ENCODE results near the gene NOX5.

The NOX5 gene

DNA sequence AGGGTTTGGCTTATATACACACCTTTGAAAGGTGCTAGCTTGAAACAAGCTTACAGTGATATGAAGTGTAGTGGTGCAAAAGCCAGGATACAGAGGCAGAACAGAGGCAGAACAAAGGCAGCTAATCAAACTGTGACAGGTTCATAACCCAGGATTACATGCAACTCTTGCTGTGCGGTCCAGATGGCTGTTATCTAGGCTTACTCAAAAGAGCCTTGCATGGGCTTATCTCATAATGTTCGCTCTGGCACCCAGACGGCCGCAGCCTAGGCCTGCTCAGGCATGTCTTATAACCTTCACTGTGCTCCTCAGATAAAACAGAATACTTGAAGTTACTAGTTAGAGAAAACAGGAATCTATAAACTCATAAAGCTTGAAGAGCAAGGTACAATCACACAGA lies 22.8 kb upstream of the NOX5 start:
- no peak for DNase-seq (ENCODE audit: low spot score)

DNA sequence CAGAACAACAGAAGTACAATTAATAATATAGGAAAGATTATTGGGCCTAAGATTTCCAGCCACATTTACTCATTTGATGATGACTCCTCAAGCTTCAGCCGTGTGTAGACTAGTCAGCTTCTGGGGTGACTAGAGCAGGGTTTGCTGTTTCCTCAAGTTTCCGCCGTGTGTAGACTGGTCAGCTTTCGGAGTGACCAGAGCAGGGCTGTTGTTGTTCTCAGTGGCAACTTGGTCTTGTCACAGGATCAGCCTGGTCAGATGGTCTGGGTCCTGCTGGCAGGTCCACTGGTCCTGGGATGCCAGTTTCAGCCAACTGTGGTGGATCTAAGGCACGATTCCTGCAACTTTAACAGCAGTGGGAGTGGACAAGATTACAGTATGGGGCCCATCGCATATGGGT lies 21.8 kb upstream of the NOX5 start:
- DNase-seq (ENCODE audit: low spot score): no peak

DNA sequence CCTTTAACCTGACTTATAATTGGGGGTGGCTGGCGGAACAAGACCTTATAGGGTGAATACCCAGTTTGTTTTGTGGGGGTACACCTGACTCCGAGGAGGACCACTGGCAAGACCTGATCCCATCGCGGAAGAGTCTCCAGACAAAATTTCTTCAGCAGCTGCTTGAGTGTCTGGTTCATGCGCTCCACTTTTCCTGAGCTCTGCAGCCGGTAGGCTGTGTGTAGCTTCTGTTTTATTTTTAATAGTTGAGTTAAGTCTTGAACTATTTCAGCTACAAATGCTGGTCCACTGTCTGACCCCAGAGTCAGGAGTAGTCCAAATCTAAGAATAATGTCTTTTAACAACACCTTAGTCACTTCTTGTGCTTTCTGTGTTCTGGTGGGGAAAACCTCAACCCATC lies 21.2 kb upstream of the NOX5 start:
- DNase-seq (ENCODE audit: low spot score): no peak

DNA sequence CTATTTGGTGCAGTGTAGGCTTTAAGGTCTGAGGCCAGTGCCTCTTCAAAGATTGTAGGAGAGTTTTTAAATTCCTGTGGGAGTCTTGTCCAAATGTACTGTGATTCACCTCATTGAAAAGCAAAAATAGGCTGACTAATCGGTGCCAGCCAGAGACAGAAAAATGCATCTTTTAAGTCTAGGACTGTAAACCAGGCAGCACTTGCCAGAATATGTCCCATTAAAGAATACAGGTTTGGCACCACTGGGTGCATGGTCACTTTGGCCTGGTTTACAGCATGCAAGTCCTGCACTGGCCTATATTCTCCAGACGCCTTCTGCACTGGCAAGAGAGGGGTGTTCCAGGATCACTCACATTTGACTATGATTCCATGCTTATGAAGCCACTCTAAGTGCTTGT lies 20.3 kb upstream of the NOX5 start:
- no peak for DNase-seq (ENCODE audit: low spot score)

DNA sequence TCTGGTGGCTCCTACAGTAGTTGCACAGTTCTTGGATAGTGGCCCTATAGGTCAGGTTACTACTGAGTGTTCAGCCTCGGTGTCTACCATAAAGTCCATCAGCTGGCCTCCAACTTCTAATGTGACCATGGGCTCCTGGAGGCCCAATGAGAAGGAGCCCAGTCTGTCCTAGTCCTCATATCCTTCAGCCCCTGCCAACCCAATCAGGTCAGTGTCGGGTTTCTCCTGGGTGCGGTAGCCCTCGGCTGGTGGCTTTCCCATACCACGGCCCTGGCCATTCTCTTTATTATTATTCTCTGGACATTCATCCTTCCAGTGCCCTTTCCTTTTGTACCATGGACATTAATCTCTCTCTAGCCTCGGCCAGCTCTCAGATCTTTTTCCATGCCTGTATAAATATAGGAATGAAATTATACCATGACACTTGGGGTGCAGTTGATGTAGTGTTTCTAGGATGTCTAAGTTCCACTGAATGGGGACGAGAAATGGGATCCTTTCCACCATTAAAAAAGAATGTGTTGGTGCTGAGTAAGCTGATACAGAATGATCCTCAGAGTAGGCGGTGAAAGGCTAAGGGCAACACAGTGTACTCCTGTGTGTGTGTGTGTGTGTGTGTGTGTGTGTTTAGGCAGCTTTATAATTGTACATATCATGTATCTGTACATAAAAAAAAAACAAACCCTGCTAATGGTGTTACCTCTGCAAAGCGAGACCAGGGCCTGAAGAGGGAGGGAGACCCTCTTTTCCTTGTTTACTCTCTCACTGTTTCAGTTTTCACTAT lies 19.3 kb upstream of the NOX5 start:
- no peak for DNase-seq (ENCODE audit: low spot score)

DNA sequence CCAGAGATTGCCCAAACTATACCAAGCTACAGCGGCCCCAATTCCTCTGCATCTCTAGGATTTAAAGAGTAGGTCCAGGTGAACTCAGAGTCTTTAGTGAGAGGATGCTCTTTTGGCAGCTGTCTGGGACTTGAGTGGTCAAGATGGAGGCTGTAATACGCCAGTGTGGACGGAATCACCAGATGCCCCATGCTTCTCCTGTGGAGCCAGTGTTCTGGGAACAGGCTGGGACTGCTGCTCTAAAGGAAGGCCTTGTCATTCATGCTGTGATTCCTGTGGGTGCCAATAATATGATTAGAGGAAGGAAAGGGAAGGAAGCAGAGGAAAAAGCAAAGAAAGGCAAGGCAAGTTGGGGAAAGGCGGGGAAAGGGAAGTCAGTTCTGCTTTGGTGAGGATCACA lies 17.4 kb upstream of the NOX5 start:
- no peak for DNase-seq (ENCODE audit: low spot score)

DNA sequence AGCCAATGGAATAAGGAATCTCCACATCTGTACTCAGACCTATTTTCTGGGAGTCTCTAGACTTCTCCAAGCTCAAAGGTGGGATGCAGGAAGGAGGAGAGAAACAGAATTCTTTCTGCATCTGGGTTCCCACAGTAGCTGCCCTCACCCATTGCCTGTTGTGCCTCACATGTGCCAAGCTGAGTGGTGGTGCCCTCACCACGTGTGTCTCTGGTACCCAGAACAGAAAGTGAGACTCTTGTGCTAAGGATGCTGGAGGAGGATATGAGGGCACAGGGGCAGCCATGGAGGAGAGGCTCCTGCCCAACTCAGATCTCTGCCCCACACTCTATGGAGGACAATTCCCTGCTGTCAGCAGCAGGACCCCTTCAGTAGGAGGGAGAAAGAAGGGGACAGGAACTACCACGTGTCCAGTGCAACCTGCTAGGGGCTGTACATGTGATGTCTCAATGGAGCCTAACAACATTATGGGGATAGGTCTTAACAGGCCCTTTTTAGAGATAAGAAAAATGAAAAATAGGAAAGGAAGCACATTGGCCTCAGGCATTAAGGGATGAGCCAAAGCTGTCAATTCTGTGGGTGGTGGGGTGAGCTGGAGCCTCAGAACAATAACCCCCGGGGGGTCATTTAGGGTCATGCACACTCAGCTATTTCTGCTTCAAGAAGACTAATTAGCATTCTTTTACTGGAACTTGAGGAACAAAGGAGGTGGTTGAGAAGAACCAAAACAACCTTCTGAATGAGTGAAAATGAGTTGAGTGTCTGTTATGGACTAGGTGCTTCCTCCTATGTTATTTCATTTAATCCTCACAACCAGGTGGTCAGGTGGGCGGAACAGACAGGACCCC lies 16.3 kb upstream of the NOX5 start:
- DNase-seq (ENCODE audit: low spot score): no peak

DNA sequence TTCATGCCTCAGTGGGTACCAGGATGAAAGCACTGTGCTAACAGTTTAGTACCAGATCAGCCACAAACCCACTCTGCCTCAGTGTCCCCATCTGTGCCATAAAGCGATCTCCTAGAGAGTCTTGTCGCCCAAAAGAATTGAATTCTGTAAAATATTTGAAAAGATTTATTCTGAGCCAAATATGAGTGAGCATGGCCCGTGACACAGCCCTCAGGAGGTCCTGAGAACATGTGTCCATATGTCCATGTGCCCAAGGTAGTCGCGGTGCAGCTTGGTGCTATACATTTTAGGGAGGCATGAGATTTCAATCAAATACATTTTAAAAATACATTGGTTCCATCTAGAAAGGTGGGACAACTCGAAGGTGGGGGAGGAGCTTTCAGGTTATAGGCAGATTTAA lies 15.4 kb upstream of the NOX5 start:
- DNase-seq (ENCODE audit: low spot score): no peak

DNA sequence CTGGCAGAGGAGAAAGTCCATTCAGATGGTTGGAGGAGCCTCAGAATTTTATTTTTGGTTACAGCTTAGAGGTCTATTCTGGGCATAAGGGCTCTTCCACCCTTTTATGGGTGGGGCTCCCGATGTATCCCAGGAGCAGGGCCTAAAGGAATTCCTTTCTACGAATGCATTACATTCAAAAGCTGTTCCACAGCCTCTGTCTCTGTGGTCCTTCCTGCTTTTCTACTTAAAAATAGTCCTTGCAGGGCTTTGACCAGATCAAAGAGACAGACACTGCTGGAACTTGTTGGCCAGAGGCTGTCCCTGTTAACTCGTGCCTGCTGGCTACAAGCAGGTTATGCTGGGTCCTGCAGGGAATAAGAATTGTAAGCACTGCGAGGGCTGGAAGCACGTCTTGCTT lies 14.4 kb upstream of the NOX5 start:
- no peak for DNase-seq (ENCODE audit: low spot score)

DNA sequence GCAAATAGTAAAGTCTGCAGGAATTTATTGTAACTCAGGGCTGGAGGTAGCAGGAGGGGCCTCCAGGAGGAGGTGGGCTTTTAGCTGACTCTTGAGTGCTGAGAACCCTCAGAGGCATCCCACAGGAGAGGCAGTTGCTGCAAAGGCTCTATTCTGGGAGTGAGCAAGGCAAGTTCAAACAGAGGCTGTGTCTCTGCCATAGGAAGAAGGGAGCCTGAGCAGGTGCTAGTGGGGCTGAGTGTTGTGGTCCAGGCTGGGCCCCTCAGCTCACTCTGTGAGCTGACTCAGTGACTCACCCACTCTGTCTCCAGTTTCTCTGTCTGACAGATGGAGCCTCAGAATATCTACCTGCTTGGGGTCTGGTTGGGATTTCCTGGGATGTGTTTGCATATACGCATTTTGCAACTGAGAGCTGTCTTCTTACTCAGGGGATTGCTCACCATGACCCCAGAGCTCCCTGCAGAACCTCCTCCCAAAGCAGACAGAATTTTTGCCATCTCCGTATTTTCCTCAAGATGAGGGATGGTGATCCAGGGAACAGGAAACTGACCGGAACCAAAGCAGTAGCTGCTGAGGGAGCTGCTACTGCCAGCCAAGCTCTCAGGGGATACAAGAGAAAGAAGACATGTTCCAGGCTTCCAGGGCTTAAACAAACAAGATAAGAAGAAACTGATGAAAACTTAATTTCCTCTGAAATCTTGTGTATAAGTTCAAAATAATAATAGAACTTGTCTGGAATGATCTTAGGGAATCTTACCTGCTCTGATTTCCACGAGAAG lies 13.6 kb upstream of the NOX5 start:
- no peak for DNase-seq (ENCODE audit: low spot score)

DNA sequence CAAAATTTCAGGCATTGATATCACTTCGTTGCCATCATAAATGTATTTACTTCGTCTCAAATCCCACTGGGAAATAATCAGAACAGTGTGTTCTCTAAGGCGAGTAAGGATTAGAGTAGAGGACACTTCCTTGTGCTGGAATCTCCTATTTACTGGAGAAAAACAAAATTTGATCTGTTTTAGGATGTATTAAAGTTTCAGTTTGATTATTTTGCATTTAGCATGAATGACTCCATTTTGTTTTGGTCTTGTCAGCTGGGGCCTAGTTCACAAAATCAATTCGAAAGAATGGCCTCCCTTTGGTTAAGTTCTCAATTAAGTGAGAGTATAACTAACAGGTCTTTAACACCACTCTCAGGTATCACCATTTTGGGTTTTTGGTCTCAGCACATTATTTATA lies 11.7 kb upstream of the NOX5 start:
- DNase-seq (ENCODE audit: low spot score): no peak

DNA sequence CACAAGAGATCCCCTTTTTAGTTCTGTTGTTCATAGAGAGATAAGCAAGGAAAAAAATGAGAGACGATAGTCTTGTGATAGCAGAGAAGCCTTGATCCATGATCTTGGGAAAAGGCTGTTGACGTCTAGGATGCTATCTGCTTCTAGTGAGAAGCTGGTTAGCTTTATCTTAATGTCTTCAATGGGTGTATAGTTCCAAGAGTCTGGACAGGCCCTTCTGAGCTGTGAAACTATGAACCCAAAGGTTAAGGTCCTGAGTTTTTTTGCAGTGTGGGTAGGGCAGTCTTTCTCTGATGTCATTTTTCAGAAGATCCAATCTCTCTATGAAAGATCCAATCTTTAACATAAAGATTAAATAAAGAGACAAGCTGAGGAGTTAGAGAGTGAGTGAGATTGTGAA lies 10.5 kb upstream of the NOX5 start:
- no peak for DNase-seq (ENCODE audit: low spot score)

DNA sequence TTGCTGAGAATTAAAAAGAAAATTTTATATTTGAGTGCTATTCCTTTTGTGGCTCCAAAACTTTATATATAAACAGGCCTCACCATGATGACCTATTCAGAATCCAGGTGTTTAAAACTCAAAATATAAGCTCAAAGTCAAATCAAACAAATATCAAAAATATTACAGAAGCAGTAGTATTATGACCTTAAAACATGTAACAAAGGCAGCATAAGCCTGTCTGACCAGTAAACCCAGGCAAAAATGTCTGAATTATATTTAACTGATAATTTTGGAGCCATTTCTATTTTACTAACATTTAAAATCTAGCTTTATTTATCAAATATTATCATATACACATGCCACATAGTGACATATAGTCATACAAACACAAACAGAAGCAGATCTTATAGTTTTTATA lies 6.4 kb upstream of the NOX5 start:
- no peak for DNase-seq (ENCODE audit: low spot score)

DNA sequence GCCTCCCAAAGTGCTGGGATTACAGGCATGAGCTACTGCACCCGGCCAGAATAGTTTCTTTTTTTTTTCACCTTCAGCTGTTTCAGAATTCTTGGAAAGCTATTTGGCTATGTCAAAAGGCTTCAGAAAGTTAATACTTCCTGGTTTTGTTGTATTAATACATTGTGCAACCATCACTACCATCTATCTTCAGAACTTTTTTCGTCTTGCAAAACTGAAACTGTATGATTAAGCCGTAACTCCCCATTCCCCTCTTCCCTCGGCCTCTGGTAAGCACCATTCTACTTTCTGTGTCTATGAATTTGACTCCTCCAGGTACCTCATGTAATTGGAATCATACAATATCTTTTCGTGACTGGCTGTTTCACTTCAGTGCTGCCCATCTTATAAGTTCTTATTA lies 5.2 kb upstream of the NOX5 start:
- DNase-seq (ENCODE audit: low spot score): no peak

DNA sequence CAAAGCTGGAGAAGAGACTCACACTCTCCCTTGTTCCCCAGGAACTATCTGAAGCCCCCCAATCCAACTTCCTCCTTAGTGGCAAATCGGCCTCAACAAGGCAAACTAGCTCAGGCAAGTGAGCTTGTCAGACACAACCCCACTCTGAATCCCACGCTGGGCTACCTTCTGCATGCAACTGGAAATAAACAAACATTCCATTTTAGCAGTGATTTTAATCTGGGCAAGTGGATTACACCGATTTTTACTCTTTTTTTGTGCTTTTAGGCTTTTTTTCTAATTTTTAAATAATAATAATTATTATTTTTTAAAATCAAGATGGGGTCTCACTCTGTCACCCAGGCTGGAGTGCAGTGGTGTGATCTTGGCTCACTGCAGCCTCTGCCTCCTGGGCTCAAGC lies 2.9 kb upstream of the NOX5 start:
- no peak for DNase-seq (ENCODE audit: low spot score)

DNA sequence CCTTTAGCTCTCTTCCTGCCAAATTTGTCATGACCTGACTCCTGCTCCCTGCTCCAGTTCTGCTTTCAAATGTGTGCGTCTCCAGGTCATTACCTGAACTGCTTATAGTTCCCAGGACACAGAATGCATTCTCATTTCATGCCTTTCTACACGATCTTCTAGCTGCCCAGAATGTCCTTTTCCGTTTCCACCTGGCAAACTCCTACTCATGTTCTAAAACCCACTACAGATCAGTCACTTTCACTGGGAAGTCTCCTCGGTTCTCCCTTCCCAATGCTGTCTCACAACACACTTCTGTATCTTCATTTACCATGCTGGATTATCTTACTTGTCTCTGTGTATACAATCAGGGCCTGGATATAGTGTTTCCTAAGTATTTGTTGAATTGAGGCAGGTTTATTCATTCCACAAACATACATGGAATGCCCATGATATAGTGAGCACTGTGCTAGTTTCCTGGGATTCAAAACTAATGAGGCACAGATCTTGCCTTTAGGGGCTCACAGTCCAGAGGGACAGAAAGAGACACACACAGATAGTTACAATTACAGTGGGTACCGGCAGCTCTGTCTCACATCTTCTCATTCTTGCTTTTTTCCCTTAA lies 1.6 kb upstream of the NOX5 start:
- DNase-seq (ENCODE audit: low spot score): no peak

DNA sequence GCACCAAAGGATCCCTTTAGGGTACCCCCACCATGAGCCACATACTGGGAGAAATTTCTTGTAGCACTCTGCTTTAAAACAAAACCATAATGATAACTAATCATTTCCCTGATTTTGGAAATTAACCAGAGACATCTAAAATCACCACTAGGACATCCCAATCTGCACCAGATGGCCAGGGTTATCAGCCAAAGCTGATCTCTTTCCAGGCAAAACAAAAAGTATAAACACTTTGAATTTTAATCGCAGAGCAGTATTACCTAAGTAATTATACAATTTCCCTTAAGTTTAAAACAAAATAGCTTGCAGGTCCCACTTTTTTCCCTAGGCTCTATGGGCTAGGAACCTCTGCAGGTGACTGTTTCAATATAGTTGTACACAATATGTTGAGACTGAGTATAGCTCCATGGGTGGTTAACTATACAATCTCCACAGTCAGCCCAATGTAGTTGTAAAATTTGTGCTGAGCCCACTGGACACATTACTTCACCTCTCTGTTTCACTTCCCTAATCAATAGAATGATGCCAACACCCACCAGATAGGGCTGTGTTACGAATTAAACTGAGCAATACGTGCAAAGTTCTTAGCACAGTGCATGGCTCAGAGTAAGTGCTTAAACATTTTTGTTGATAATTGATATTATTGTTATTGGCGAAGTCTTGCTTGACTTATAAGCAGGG lies 629 bp upstream of the NOX5 start:
- DNase-seq (ENCODE audit: low spot score): no peak

DNA sequence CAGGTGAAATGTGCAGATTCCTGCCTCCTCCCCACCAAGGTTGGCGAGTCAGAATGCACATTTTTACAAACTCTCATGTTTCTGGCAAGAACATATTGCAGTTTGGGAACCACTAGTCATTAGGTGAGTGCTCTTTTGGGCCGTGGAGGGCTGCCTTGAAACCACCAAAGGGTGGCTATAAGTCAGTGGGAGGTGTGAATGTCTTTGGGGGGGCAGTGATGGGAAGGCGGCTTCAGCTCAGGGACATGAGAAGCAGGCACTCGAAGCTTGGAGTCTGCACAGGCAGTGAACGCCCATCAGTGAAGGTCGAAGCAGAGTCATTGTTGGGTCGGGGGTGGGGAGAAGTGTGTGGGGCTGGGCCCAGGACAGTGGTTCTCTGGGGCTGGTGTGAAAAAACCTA lies 1.1 kb downstream of the NOX5 start:
- no peak for DNase-seq (ENCODE audit: low spot score)

DNA sequence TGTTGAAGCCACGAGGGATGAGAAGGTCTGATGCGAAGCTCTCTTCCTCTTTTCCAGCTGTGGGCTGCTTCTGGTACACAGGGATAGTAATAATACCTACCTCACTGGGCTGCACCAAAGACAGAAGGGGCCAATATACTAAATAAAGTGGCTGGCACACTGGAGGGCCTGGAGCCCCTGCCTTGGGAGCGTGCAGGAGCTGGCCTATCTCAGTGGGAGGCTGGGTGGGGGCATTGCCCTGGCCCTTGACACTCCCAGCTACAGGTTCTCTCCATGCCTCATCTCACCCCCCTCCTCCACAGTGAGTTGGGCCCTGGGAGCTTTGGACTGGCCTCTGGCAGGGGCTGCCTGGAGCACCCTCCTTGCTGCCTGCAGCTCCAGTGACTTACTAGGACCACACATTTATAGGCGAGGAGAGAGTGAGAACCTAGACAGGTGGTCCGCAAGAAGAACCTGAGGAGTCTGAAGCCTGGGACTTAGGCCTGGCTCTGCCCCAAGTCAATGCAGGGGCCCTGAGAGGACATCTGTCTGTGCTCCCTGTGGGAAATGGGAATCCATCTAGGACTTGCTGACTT lies 1.6 kb downstream of the NOX5 start:
- no peak for DNase-seq (ENCODE audit: low spot score)

DNA sequence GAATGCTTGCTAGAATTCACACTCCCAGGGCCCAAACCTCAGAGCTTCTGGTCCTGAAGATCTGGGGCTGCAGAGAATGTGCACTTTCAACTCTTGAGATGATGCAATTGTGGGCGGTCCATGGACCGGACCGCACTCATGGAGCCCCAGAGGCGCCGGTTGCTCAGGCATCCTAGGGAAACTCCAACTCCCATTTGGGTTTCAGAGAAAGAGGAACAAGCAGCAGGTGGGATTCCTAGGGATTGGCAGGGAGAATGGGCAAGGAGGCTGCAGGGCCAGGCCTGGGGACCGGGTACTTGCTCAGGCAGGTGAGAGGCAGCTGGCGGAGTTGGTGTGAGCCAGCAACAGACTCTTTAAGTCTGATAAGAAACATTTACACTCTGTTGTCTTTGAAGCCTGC lies 3.5 kb downstream of the NOX5 start:
- DNase-seq (ENCODE audit: low spot score): no peak

DNA sequence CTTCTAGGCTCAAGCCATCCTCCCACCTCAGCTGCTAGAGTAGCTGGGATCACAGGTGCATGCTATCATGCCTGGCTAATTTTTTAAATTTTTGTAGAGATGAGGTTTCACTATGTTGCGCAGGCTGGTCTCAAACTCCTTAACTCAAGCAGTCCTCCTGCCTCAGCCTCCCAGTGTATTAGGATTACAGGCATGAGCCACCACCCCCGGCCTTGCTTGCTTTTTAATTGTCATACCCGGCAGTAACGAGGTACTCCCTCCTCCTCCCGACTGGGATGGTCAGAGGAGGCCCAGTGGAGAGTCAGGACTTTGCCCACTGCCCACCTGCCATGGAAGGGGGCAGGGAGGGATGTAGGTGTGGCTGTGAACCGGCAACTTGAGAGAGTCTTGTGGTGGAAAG lies 4.5 kb downstream of the NOX5 start:
- no peak for DNase-seq (ENCODE audit: low spot score)

DNA sequence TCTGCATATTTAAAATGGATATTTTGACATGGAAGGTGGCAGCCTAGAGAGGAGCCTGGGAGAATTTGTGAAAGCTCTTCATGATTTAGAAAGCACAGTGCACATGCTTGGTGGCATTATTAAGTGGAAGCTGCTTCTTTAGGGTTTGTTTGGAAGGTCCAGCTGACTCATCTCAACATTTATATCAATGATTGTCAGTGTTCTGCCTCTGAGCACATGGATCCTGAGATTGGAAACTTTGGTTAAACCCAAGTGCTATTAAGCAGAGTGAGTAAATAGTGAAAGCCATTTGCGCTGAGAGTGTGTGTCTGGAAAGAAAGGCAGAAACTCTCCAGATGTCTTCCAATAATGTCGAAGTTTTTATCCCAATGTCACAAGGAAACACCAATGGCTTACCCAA lies 7.4 kb downstream of the NOX5 start:
- no peak for DNase-seq (ENCODE audit: low spot score)

All from LoVo (cell line).